GM21390 (cell line): Measurements from ENCODE around the gene STRAP.

Source experiments
- ATAC-seq: cut with Tn5 transposase; IDR thresholded peaks from one replicate; pipeline ENCODE4 v1.9.1; 2021; ENCODE audit not compliant: unreplicated experiment

Gene STRAP

GRCh38 chr12:15882118-15882971 is at the start of gene STRAP:
Gene STRAP, plus strand, starts transcription at chr12:15882387. Its CDS starts 321 bp downstream, at chr12:15882708.
- ATAC-seq, result peak; percentile 97

- ATAC-seq, result no peak
Observed at GRCh38 chr12:15834575-15834974, 47.6 kb upstream of the STRAP start.

GRCh38 chr12:15837141-15837790 is 44.9 kb upstream of the STRAP start:
- no peak for ATAC-seq

GRCh38 chr12:15839041-15839440 is 43.1 kb upstream of the STRAP start:
- no peak for ATAC-seq

GRCh38 chr12:15839682-15840081 is 42.5 kb upstream of the STRAP start:
- no peak for ATAC-seq

- no peak for ATAC-seq
Observed at GRCh38 chr12:15842108-15842507, 40.1 kb upstream of the STRAP start.

GRCh38 chr12:15846887-15847286 is 35.3 kb upstream of the STRAP start:
- ATAC-seq, result no peak

- no peak for ATAC-seq
Observed at GRCh38 chr12:15848606-15849005, 33.6 kb upstream of the STRAP start.

GRCh38 chr12:15851045-15851620 is 31.1 kb upstream of the STRAP start:
- no peak for ATAC-seq

GRCh38 chr12:15851919-15852318 is 30.3 kb upstream of the STRAP start:
- no peak for ATAC-seq

- no peak for ATAC-seq
Observed at GRCh38 chr12:15852383-15852782, 29.8 kb upstream of the STRAP start.

GRCh38 chr12:15853877-15854276 is 28.3 kb upstream of the STRAP start:
- ATAC-seq, result no peak

GRCh38 chr12:15854916-15855315 is 27.3 kb upstream of the STRAP start:
- ATAC-seq, result no peak

- ATAC-seq, result no peak
Observed at GRCh38 chr12:15855646-15856045, 26.5 kb upstream of the STRAP start.

- no peak for ATAC-seq
Observed at GRCh38 chr12:15856097-15856982, 25.8 kb upstream of the STRAP start.

GRCh38 chr12:15858353-15858752 is 23.8 kb upstream of the STRAP start:
- no peak for ATAC-seq

- no peak for ATAC-seq
Observed at GRCh38 chr12:15859116-15859515, 23.1 kb upstream of the STRAP start.

- no peak for ATAC-seq
Observed at GRCh38 chr12:15861404-15861803, 20.8 kb upstream of the STRAP start.

- no peak for ATAC-seq
Observed at GRCh38 chr12:15862840-15863239, 19.3 kb upstream of the STRAP start.

GRCh38 chr12:15863372-15863771 is 18.8 kb upstream of the STRAP start:
- ATAC-seq, result no peak

- peak; percentile 97 for ATAC-seq
Observed at GRCh38 chr12:15863984-15864383, 18.2 kb upstream of the STRAP start.
